ENCODE data around the gene KLF7. TPM values are rescaled to one million over a fixed set of nuclear protein-coding genes. Genes with fewer than 3 reads are reported as not detected.

The KLF7 gene
- total RNA-seq, 1 donor from 2014 or later, result 17.4 TPM

DNA sequence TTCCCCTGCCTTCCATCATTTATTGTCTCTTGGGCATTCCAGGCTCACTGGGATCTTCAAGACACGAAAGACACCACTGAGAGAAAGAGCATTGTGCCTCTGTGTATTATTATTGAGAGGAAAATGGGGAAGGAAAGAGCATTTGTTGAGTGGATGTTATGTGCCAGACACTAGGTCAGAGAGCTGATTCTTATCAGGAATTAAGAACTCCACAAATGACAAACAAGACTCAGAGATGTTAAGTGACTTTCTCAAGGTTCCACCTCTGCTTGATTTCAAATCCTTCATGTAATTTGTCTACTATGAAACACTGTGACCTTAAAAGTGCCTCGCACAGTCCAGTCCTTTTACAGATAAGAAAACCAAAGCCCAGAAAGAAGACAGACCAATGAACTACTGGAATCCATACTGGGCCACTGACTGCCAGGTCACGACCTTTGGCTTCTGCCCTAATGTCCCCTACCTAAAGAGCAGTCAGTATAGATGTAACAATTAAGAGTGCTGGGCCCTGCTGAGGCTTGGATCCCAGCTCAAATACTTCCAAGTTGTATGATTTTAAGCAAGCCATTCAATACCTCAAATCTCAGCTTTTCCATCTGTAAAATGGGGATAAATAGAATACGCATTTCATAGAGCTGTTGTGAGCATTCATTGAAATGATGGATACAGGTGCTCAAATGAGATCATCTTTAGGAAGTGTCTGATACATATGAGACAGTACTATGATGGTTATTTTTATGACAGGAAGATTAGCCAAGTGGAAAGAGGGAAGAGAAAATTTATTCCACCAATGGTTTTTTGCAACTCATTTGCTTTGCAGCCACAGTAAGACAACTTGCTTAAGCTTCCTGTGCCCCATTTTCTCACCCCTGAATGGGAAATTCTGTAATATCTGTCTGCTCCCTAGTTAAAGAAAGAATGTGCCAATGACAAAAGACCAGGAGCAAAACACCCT, 10.9 kb downstream of the KLF7 start:
- H3K27ac Mint-ChIP-seq (ENCODE audit: unreplicated experiment), result no peak overlapping the region
- no peaks in the 10 kb centered on the region for H3K9me3 Mint-ChIP-seq
- peaks cover 73% of the 10 kb centered on the region for H3K4me1 Mint-ChIP-seq
- no peaks in the 10 kb centered on the region for H3K36me3 Mint-ChIP-seq (ENCODE audit: low read depth)
- no peak overlapping the region for H3K4me3 Mint-ChIP-seq
- DNase-seq (ENCODE audit: low read depth, low spot score), result no peak
- TF ChIP-seq CTCF (conservative IDR thresholded peaks at IDR 0.05), result no peak
- no peaks in the 10 kb centered on the region for H3K27me3 Mint-ChIP-seq (ENCODE audit: low read depth)

DNA sequence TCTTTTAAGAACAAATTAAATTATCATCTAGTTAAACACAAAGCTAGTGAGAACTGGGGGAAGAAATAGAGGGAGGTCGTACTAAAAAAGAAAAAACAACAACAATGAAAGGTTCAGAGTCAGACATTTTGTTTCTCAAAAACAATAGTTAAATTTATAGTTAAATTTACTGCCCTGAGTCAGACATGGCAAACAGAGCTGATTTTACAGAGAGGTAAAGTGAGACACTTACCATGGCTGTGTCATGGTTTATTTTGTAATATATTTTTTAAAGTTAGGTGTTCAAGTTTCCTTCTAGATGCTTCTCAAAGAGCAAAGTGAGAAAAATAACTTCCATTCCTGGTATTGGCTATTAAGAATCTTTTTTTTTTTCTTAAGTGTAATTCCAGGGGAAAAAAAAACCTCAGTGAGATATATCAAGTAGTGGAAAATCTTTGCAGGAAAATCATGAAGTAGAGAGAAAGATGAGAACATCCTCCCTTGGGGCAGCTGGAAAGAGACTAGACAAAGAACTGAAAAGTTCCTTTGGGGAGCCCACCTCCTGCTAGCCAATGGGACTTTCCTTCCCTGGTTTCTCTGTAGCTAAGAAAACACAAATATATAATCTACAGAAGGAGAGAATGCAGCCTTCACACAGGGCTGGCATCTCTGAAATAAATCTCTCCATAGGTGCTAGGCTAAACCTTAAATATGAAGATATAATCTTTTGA, 12.3 kb downstream of the KLF7 start:
- DNase-seq (ENCODE audit: low read depth, low spot score), result no peak
- TF ChIP-seq CTCF (conservative IDR thresholded peaks at IDR 0.05), result no peak
- Mint-ChIP-seq H3K27me3 (ENCODE audit: low read depth) (no peaks in the 10 kb centered on the region), H3K27ac (ENCODE audit: unreplicated experiment) (peak overlapping the region; percentile 39), H3K4me3 (no peak overlapping the region), H3K4me1 (peaks cover 78% of the 10 kb centered on the region), H3K9me3 (no peaks in the 10 kb centered on the region), H3K36me3 (ENCODE audit: low read depth) (peaks cover 4% of the 10 kb centered on the region)

DNA sequence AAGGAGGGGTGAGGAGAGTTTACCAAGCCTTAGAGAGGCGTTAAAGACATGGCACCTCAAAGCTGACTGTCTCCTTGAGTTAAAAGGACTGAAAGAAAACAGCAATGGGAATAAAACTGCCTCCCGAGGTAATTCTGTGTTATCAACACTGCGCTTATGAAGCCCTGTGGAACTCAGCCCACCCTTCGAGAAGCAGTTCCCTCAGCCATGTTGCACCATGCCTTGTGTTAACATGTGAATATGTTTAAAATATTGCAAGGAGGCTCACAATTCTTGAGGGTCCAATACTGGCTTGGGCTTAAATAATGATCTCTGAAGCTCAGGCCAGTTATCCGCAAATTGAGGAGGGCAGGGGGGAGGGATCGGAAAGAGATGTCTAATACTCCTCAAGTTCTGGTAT, 14.7 kb downstream of the KLF7 start:
- no peak for TF ChIP-seq CTCF (conservative IDR thresholded peaks at IDR 0.05)
- H3K27ac Mint-ChIP-seq (ENCODE audit: unreplicated experiment), result peak overlapping the region; percentile 7
- DNase-seq (ENCODE audit: low read depth, low spot score), result no peak
- no peaks in the 10 kb centered on the region for H3K27me3 Mint-ChIP-seq (ENCODE audit: low read depth)
- H3K36me3 Mint-ChIP-seq (ENCODE audit: low read depth), result peaks cover 4% of the 10 kb centered on the region
- H3K4me1 Mint-ChIP-seq, result peaks cover 72% of the 10 kb centered on the region
- H3K4me3 Mint-ChIP-seq, result peak overlapping the region; percentile 39
- no peaks in the 10 kb centered on the region for H3K9me3 Mint-ChIP-seq

DNA sequence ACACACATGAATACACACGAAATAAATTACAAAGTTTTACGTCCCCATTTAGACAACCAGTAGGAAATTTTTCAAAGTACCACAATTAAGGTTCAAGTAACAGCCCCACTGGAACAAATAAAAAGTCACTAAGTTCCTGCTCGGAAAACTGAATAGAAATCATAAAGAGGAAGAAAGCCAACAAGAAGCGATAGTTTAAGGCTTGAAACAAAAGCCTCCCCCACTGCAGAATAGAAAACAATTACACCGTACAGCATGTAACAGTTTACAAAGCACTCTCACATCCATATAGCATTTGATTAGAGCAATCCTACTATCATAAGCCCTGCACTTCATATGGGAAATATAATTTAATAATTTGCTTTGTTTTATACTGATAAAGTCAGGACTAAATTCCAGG, 15.5 kb downstream of the KLF7 start:
- no peak for TF ChIP-seq CTCF (conservative IDR thresholded peaks at IDR 0.05)
- peaks cover 65% of the 10 kb centered on the region for H3K4me1 Mint-ChIP-seq
- no peak overlapping the region for H3K27ac Mint-ChIP-seq (ENCODE audit: unreplicated experiment)
- no peaks in the 10 kb centered on the region for H3K27me3 Mint-ChIP-seq (ENCODE audit: low read depth)
- no peak for DNase-seq (ENCODE audit: low read depth, low spot score)
- H3K4me3 Mint-ChIP-seq, result no peak overlapping the region
- peaks cover 4% of the 10 kb centered on the region for H3K36me3 Mint-ChIP-seq (ENCODE audit: low read depth)
- H3K9me3 Mint-ChIP-seq, result no peaks in the 10 kb centered on the region

GRCh38 chr2:207149249-207150213, 16.2 kb downstream of the KLF7 start:
- peaks cover 4% of the 10 kb centered on the region for H3K36me3 Mint-ChIP-seq (ENCODE audit: low read depth)
- DNase-seq (ENCODE audit: low read depth, low spot score), result no peak
- H3K4me3 Mint-ChIP-seq, result no peak overlapping the region
- no peaks in the 10 kb centered on the region for H3K9me3 Mint-ChIP-seq
- H3K27ac Mint-ChIP-seq (ENCODE audit: unreplicated experiment), result no peak overlapping the region
- H3K4me1 Mint-ChIP-seq, result peaks cover 67% of the 10 kb centered on the region
- TF ChIP-seq CTCF (conservative IDR thresholded peaks at IDR 0.05), result no peak
- H3K27me3 Mint-ChIP-seq (ENCODE audit: low read depth), result no peaks in the 10 kb centered on the region
